HTERT RPE-1 (cell line): ENCODE results near the gene SYNE1.
"Not testable (repeated sequence)": the region's sequence is repeated elsewhere in the genome, so short reads cannot be mapped to it uniquely, and the experiment has no call there.

ENCODE experiments used
- in situ Hi-C: fragments of 300-500 bp; cut with MboI; formaldehyde crosslinking; loops from 4 replicates; pipeline ENCODE4 v1.14.3; 2020; ENCODE audit warnings: low sequenced_read_pairs

The SYNE1 gene

DNA sequence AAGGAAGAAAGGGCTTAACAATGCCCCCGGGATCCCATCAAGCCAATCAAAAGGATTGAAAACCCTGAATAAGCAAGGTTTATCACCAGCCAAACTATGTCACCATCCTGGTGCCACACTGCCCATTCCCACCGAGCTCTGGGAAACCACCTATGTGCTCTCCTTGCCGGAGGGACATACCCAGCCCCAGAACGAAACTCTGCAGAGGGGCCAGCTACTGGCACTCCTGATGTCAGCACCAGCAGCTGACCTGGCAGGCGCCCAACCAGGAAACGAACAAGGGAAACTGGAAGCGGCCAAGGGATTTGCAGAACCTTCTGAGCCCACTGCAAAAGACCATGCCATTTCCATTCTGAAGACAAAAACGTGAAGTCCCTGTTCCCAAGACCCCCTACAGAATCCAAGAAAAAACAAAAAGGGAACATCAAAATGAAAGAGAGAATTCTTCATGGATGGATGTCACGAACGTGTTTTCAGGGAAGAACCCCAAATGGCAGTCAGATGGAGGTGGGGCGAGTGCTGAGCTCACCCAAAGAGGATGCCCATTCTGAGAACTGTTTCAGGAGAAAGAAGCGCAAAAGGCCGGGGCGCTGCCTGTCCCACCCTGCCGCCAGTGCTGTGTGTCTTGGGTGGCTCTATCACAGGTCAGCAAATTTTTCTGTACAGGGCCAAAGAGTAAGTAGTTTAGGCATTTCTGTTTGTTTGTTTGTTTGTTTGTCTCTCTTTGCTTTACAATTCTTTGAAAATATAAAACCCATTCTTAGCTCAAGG, 524.5 kb downstream of the SYNE1 start:
- in situ Hi-C loops, result no loop called here

DNA sequence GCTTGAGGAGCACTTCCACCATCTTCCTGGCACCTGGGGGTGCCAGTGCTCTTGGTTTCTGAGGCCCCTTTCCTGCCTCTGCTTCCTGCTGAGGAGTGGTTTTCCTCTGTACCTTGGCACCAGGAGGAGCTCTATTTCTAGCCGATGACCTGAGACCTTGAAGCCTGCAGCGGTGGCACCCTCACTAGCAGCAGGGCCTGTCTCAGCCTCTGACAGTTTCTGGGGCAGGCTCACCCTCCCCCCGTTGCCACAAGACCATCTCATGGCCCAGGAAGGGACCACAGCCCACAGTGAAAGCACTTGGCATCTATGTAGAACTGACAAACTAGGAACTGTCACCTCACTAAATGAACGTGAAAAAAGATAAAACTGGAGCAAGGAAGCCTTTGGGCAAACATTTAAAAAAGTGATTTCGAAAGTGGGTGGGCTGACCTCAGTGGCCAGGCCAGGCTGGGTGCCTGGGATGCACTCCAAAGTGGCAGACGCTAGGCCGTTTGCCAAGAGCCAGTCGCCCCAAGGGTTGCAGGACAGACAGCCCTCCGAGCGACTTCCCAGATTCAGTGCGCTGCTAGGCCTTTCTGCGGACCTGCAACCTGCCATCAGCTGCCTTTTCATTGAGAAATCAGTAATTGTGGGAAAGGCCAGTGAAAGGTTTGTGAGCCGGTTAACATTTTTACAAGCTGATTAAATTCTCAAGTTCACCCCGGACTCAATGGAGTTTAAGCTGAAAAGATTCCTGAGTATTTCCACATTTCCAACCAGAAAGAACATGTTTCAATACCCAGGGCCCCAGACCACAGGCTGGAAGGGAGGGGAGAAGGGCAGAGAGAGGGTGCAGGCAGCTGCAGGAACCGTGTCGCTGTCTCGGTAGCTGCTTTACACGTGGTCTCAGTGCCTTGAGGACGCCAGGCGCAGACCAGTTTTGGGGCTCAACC, 526.0 kb downstream of the SYNE1 start:
- in situ Hi-C loops, result no loop called here

DNA sequence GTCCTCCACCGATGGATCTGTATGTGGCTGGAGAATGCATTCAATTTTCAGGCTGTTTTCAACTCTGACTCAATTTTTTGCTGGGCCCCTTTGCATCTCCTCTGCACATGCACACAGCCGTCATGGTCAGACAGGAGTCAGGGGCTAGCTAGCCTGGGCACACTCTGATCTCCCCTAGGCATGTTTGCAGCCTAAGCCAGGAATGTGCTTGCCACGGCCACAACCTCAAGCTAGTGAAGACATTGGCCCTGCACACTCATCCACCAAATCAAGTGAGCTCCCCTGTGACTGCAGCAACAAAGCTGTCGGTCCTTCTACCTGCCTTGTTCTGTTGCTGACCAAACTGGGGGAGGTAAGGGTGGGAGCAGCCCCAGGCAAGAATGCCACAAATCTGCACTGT, 529.2 kb downstream of the SYNE1 start:
- in situ Hi-C loops, result no loop called here

DNA sequence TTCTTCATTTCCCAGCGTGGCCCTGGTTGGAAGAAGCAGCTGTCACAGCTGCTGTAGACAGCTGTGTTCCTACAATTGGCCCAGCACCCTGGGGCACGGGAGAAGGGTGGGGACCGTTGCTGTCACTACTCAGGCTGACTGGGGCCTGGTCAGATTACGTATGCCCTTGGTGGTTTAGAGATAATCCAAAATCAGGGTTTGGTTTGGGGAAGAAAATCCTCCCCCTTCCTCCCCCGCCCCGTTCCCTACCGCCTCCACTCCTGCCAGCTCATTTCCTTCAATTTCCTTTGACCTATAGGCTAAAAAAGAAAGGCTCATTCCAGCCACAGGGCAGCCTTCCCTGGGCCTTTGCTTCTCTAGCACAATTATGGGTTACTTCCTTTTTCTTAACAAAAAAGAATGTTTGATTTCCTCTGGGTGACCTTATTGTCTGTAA, 537.0 kb downstream of the SYNE1 start:
- in situ Hi-C loops, result no loop called here

DNA sequence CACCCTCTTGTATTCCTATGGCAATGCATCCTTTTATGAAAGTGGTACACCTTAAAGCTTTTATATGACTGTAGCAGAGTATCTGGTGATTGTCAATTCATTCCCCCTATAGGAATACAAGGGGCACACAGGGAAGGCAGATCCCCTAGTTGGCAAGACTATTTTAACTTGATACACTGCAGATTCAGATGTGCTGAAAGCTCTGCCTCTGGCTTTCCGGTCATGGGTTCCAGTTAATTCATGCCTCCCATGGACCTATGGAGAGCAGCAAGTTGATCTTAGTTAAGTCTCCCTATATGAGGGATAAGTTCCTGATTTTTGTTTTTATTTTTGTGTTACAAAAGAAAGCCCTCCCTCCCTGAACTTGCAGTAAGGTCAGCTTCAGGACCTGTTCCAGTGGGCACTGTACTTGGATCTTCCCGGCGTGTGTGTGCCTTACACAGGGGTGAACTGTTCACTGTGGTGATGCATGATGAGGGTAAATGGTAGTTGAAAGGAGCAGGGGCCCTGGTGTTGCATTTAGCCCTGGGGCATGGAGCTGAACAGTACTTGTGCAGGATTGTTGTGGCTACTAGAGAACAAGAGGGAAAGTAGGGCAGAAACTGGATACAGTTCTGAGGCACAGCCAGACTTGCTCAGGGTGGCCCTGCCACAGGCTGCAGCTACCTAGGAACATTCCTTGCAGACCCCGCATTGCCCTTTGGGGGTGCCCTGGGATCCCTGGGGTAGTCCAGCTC, 537.5 kb downstream of the SYNE1 start:
- in situ Hi-C loops, result no loop called here

DNA sequence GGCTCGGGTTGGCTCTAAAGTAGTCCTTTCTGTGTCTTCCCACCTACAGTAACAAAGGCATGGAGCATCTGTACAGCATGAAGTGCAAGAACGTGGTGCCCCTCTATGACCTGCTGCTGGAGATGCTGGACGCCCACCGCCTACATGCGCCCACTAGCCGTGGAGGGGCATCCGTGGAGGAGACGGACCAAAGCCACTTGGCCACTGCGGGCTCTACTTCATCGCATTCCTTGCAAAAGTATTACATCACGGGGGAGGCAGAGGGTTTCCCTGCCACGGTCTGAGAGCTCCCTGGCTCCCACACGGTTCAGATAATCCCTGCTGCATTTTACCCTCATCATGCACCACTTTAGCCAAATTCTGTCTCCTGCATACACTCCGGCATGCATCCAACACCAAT, 538.5 kb downstream of the SYNE1 start:
- in situ Hi-C loops, result no loop called here

DNA sequence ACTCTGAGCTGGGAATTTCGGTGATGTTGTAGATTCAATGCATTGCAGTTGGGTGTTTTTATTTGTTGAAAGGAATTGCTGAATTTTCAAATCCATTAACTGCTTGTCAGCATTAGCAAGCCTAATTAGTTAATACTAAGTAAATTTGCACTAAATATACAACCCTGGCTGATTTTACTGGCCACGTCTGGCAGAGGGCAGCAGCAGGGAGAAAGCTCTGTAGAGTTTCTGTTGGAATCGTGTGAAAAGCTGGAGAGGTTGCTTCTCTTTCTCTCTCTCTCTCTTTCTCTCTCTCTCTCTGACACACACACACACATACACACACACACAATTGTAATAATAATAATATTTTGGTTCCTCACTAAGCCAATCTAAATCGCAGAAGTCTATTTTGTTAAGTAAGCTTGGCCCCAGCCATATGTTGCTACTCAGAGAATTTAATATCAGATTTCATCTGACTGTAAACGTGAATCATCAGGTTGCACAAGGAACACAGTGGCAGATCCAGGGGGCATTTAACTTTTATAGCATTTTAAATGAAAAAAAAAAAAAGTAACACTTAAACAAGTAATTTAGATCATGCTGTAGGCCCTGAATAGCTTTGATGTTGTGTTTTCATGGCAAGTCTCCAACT, 540.2 kb downstream of the SYNE1 start:
- in situ Hi-C loops, result no loop called here

DNA sequence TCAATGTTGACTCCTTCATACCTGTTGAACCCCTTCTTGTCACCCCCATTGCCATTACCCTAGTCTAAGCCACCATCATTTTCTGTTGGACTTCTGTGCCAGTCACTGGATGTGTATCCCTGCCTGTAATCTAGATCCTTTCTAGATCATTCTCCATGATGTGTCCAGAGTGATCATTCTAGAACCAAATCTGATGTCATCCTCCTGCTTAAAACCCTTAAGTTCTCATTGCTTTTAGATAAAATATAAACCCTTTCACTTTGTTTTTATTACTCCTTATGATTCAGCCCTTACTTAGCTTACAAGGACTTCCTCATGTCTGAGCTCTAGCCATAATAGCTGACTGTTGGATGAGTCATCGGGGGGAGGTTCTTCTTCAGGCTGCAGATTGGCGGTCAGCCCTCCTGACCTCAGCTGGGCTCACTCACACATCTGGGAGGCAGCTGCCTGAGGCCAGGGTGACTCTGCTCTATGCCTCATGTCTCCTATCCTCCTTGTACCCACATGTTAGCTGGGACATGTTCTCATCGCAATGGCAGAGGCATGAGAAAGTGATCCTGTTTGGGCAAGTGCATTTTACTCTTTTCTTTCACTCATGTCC, 542.1 kb downstream of the SYNE1 start:
- in situ Hi-C loops, result no loop called here

DNA sequence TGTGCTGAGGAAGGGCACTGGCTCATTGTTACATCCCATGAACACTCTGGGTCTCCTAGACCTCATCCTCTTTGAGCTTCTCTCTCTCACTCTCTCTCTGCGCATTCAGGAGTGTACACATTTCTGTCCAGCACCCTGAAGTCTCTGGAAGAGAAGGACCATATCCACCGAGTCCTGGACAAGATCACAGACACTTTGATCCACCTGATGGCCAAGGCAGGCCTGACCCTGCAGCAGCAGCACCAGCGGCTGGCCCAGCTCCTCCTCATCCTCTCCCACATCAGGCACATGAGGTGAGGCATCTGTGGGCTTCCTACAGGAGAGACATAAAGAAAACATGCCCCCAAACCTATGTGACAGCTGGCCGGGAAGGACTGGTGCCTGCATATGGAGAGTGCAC, 542.9 kb downstream of the SYNE1 start:
- in situ Hi-C loops, result no loop called here

DNA sequence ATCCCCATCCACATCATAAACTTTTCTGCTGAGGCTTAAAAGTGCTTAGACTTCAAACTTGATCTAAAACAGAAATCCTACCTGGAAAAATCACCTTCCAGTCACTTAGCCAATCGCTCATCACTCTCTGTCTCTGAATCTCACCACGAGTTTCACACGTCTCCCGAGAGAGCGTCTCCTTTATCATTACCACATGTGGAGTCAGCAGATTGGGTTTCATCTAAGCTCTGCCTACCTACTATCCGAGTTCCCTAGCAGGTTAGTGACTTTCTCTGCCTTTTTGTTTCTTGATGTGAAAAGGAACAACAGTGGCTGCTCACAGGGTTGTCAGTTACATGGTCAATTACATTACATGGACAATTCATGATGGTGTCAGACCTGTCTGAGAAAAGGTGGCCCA, 543.5 kb downstream of the SYNE1 start:
- in situ Hi-C loops, result no loop called here

DNA sequence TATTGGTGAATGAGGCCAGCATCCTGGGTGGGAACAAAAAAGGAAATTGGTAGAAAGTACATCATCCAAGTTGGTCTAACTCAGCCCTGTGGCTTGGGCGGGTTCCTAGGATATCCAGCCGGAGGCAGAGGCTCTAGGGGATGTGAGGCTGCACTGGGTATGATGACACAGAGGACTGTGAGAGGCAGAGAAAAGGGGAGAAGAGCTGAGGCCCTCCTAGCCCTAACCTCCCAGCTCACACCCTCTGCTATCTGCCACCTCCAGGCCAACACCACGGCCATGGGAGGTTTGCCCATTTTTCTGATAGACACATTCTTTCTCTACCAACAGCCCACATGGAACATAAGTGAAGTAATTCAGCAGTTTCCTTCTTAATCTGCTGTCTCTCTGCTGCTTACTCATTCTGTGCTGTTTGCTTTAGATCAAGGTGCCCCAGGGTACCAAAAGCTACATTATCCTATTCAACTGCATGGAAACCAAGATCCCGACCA, 545.3 kb downstream of the SYNE1 start:
- in situ Hi-C loops, result no loop called here

DNA sequence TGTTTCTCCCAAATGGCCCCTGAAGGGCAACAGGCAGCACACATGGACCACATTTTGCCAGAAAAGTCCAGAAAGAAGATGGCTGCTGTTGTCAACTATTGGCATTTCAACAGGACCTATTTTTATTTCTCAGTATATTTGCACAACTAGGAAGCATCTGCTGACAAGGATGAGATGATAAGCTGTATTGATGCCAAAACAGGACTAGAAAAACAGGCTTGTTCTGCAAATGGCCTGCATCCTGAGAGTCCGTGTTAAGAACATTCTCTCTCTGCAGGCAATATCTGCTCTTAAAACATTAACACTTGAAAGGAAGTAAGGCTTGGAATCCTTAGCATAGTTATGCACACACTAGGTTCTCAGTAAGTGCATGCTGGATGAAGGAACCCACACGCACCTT, 546.0 kb downstream of the SYNE1 start:
- in situ Hi-C loops, result no loop called here

DNA sequence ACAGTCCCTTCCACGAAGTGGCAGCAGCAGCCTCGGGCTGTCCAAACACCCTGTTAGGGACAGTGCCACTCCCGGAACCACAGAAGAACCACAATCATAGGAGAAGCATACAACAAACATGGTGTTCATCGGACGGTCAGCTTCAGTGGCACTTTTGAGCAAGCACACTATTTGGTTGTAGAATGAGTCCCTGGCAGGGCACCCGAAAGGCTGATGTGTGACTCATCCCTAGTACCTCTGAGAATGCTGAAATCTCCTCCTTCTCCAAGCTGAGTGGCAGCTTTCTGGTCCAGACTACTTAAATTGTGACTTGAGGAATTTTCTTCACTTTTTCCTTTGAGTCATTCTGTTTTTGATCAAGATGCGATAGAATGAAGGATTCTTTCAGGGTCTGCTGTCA, 547.2 kb downstream of the SYNE1 start:
- in situ Hi-C loops, result no loop called here

DNA sequence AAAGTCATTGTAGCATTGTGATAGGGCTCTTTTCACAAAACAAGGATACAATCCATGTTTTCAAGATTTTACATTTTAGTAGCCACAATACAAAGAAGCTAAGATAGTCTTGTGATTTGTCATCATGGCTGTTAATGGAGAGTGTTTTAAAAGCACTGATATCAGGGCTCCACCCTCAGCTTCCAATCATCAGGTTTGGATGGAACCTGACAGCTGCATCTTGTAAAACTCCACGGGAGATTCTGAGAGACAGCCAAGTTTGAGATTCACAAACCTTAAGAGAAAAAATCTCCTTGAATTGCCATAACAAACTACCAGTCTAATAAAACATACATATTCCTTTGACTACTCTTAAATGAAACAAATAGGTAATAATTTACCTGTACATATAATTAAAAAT, 549.5 kb downstream of the SYNE1 start:
- in situ Hi-C loops, result no loop called here

DNA sequence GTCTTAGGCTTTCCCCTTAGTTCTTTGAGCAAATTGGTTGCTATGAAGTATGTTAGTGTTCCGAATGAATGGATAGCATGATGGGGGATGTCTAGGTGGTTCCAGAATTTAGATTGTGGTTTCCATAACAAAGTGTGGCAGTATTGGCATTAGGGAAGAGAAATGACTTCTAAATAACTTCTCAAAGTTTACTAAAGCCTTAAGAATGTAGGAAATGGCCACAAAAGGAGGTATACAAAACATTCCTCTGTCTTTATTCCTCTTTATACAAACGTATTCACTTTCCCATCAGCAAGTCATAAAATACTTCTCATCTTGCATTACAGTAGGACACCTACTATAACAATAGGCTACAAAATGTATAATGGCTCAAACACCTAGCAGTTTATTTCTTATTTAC, 550.1 kb downstream of the SYNE1 start:
- in situ Hi-C loops, result no loop called here

DNA sequence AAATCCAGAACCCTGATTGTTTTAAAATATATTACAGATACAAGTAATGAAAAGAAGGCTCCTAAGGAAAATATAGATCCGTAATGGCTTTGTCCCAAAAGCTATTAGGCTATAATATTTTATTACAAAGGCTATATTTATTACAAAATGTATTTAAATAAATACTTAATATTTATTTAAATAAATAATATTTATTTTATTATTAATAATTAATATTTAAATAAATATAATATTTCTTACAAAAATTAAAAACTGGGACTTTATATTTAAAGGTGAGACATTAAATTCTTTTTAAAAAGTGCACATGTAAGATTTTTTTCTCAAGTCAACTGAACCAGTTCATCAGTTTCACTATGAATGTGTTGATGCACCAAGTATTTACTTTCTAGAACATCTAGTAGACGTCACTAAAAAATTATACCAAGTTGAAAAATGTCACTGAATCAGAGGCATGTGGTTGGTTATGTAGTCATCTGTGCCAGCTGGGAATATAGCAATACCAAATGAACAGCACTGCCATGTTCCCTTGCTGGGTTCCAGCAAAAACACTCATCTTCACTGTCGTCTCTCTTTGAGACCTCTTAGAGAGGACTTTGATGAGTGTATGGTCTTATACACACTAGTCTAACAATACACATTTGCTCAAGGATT, 550.8 kb downstream of the SYNE1 start:
- in situ Hi-C loops, result no loop called here

DNA sequence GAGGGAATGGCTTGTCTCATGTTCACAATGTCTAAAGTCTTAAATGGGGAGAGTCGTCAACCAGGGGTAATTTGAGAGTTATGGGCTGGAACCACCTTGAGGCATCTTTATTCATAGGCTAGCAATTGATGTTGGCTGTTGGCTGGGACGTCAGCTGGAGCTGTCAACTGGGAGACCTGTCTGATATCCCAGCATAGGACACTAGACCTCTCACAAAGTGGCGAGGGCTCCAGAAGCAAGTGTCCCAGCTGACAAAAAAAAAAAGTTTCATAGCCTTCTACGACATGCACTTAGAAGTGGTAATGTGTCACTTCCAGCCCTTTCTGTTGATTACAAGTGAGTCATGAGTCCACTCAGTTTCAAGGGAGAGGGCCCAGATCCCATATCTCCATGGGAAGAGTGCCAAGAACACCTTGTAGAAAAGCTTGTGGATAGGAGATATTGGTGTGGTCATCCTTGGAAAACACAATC, 551.7 kb downstream of the SYNE1 start:
- in situ Hi-C loops, result no loop called here

DNA sequence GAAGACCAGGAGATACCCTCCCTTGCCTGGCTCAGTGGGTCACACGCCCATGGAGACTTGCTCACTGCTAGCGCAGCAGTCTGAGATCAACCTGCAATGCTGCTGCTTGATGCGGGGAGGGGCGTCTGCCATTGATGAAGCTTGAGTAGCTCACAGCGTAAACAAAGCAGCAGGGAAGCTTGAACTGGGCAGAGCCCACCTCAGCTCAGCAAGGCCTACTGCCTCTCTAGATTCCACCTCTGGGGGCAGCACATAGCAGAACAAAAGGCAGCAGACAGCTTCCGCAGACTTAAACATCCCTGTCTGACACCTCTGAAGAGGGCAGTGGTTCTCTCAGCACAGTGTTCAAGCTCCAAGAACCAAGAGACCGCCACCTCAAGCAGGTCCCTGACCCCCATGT, 558.4 kb downstream of the SYNE1 start:
- in situ Hi-C loops, result no loop called here

DNA sequence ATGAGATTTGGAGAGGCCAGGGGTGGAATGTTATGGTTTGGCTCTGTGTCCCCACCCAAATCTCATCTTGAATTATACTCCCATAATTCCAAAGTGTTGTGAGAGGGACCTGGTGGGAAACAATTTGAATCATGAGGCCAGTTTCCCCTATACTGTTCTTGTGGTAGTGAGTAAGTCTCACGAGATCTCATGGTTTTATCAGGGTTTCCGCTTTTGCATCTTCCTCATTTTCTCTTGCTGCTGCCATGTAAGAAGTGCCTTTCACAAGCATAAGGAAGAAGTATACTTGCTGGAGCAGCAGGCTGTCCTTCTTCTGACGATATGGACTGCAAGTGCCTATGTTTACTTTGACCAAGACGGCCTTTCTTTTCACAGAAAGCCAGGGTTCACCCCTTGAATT, 559.2 kb downstream of the SYNE1 start:
- in situ Hi-C loops, result no loop called here

DNA sequence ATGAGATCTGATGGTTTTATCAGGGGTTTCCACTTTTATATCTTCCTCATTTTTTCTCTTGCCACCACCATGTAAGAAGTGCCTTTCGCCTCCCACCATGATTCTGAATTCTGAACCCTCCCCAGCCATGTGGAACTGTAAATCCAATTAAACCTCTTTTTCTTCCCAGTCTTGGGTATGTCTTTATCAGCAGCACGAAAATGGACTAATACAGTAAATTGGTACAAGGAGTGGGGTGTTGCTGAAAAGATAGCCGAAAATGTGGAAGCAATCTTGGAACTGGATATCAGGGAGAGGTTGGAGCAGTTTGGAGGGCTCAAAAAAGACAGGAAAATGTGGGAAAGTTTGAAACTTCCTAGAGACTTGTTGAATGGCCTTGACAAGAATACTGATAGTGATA, 560.9 kb downstream of the SYNE1 start:
- in situ Hi-C loops, result not testable (repeated sequence)
